Lower lobe of right lung (tissue), 2 donors: ENCODE measurements around the gene MCM3AP. TPM values are rescaled to one million over a fixed set of nuclear protein-coding genes. Genes with fewer than 3 reads are reported as not detected.

ENCODE experiments used
- ATAC-seq, 2 donors: fragments of 200-7000 bp; cut with Tn5 transposase; one replicate each; pipeline ENCODE4 v1.9.1; 2020 to 2022; ENCODE audit warnings: mild to moderate bottlenecking in 2 of 2, moderate library complexity in 2 of 2
- DNase-seq: peaks from one replicate; pipeline ENCODE4 v3.0.0-alpha.2; 2020
- H3K27ac ChIP-seq: fragments of 200-600 bp; one replicate; pipeline ENCODE4 v1.8.0; 2022
- H3K27me3 ChIP-seq: fragments of 200-600 bp; one replicate; pipeline ENCODE4 v1.8.0; 2022; ENCODE audit warnings: low read depth
- H3K36me3 ChIP-seq: fragments of 200-600 bp; one replicate; pipeline ENCODE4 v1.8.0; 2022; ENCODE audit warnings: mild to moderate bottlenecking
- H3K4me1 ChIP-seq: fragments of 200-600 bp; one replicate; pipeline ENCODE4 v1.8.0; 2022
- H3K4me3 ChIP-seq: fragments of 200-600 bp; one replicate; pipeline ENCODE4 v1.8.0; 2022; ENCODE audit warnings: mild to moderate bottlenecking
- H3K9me3 ChIP-seq: fragments of 200-600 bp; one replicate; pipeline ENCODE4 v1.8.0; 2022
- intact Hi-C: fragments of 100-400 bp; cut with DNase I; formaldehyde crosslinking; loops from one replicate; pipeline ENCODE4 v1.11.0; 2022
- total RNA-seq: library from RNA; stranded (reverse); fragmentation: NEBNext Ultra II Directional; extraction: Animal tissue kit (Norgen Biotek cat#: 25700); gene quantifications from one replicate; pipeline ENCODE4 v1.2.1, GENCODE V29; 2021
- TF ChIP-seq, protein P1 (sequence below): fragments of 200-600 bp; IDR thresholded peaks from one replicate; pipeline ENCODE4 v1.8.0; 2022; ENCODE audit warnings: antibody characterized with exemption, mild to moderate bottlenecking
- donor health status: DM: no; HTN: yes; CAD: no; lungs with severe emphysema.

MCM3AP gene
- total RNA-seq, 1 donor from 2014 or later: 96.2 TPM

DNA sequence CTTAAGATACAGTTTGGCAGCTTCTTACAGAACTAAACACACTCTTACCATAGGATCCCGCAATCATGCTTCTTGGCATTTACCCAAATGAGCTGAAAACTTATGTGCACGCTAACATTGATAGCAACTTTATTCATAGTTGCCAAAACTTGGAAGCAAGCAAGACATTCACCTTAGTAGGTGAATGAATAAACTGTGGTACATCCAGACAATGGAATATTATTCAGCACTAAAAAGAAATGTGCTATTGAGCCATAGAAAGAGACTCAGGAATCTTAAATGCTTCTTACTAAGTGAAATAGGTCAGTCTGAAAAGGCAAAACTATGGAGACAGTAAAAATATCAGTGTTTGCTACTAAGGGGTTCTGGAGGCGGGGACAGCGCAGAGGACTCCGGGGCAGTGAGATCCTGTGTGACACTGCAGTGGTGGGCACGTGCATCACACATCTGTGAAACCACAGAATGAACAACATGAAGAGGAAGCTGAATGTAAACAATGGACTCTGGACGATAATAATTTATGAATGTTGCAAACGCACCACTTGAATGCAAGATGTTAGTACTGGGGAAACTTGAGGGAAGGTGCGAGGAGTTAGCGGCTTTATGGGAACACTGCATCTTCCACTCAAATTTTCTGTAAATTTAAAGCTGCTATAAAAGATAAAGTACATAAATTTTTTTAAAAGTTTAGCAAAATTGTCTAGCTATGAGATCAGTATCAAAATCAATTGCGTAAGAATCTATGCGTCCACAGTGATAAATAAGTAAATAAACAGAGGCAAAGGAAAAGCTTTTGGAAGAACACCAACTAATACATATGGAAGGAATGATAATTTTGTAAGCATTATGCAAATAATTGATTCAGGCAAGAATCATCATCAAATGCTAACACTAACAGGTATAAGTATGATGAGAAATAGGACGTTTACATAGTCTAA is 85.7 kb downstream of the MCM3AP start:
- H3K9me3 ChIP-seq: no peaks in the 10 kb centered on the region
- peaks cover 76% of the 10 kb centered on the region for H3K36me3 ChIP-seq
- ATAC-seq (no peak), DNase-seq (peak; percentile 18)
- H3K4me3 ChIP-seq: no peak overlapping the region
- no peak overlapping the region for H3K27ac ChIP-seq
- intact Hi-C loops: no loop called here
- no peaks in the 10 kb centered on the region for H3K4me1 ChIP-seq
- TF ChIP-seq, protein P1, sequence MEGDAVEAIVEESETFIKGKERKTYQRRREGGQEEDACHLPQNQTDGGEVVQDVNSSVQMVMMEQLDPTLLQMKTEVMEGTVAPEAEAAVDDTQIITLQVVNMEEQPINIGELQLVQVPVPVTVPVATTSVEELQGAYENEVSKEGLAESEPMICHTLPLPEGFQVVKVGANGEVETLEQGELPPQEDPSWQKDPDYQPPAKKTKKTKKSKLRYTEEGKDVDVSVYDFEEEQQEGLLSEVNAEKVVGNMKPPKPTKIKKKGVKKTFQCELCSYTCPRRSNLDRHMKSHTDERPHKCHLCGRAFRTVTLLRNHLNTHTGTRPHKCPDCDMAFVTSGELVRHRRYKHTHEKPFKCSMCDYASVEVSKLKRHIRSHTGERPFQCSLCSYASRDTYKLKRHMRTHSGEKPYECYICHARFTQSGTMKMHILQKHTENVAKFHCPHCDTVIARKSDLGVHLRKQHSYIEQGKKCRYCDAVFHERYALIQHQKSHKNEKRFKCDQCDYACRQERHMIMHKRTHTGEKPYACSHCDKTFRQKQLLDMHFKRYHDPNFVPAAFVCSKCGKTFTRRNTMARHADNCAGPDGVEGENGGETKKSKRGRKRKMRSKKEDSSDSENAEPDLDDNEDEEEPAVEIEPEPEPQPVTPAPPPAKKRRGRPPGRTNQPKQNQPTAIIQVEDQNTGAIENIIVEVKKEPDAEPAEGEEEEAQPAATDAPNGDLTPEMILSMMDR: no peak
- no peaks in the 10 kb centered on the region for H3K27me3 ChIP-seq

GRCh38 chr21:46196733-46197132 is 88.7 kb downstream of the MCM3AP start:
- no peaks in the 10 kb centered on the region for H3K4me1 ChIP-seq
- peaks cover 77% of the 10 kb centered on the region for H3K36me3 ChIP-seq
- no peaks in the 10 kb centered on the region for H3K9me3 ChIP-seq
- TF ChIP-seq, protein P1: no peak
- ATAC-seq (peak in 1 of 2 donors; percentile 11), DNase-seq (peak; percentile 33)
- intact Hi-C loops: no loop called here
- no peak overlapping the region for H3K27ac ChIP-seq
- no peaks in the 10 kb centered on the region for H3K27me3 ChIP-seq
- no peak overlapping the region for H3K4me3 ChIP-seq

DNA sequence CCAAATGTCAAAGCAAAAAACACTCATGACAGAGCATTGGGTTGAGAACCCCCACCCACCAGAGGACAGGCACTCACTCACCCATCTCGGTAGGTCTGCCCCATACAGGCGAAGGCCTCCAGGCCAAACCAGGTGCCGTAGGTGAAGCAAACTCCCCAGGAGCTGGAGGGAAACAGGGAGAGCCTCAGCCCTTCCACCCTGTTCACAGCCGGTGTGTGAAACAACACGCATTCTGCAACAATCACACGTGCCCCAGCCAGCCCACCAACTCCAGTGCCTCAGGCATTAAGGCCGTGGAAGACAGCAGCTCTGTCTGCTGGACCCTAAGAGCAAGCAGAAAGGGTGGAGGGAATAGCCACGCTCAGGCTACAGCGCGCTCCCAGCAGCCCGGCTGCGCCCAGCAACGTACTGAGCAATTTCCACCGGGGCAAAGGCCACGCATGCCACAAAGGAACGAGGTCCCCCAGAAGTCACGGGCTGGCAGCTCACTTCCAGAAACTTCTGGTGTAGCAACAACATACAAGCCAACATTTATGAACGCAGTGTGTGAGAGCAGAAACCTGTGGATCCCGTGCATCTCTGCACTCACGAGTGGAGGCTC is 89.7 kb downstream of the MCM3AP start:
- Histone ChIP-seq H3K27ac (no peak overlapping the region), H3K36me3 (peaks cover 85% of the 10 kb centered on the region), H3K27me3 (no peaks in the 10 kb centered on the region), H3K4me1 (no peaks in the 10 kb centered on the region), H3K9me3 (no peaks in the 10 kb centered on the region), H3K4me3 (no peak overlapping the region)
- TF ChIP-seq, protein P1: no peak
- peak in 1 of 2 donors; percentile 26 for ATAC-seq
- DNase-seq: peak; percentile 16
- intact Hi-C loops: no loop called here

GRCh38 chr21:46194374-46195334 is 90.8 kb downstream of the MCM3AP start:
- Histone ChIP-seq H3K36me3 (peaks cover 85% of the 10 kb centered on the region), H3K9me3 (no peaks in the 10 kb centered on the region), H3K4me3 (no peak overlapping the region), H3K27ac (no peak overlapping the region), H3K4me1 (no peaks in the 10 kb centered on the region), H3K27me3 (no peaks in the 10 kb centered on the region)
- peak; percentile 41 for DNase-seq
- intact Hi-C loops: no loop called here
- TF ChIP-seq, protein P1: no peak
- no peak for ATAC-seq

GRCh38 chr21:46193829-46194373 is 91.5 kb downstream of the MCM3AP start:
- H3K36me3 ChIP-seq: peaks cover 81% of the 10 kb centered on the region
- no peaks in the 10 kb centered on the region for H3K9me3 ChIP-seq
- H3K4me3 ChIP-seq: no peak overlapping the region
- intact Hi-C loops: no loop called here
- no peak for ATAC-seq
- H3K27me3 ChIP-seq: no peaks in the 10 kb centered on the region
- TF ChIP-seq, protein P1: no peak
- H3K27ac ChIP-seq: no peak overlapping the region
- peak; percentile 26 for DNase-seq
- peaks cover 5% of the 10 kb centered on the region for H3K4me1 ChIP-seq
